ENCODE results near the gene EXOC2.

The EXOC2 gene

DNA sequence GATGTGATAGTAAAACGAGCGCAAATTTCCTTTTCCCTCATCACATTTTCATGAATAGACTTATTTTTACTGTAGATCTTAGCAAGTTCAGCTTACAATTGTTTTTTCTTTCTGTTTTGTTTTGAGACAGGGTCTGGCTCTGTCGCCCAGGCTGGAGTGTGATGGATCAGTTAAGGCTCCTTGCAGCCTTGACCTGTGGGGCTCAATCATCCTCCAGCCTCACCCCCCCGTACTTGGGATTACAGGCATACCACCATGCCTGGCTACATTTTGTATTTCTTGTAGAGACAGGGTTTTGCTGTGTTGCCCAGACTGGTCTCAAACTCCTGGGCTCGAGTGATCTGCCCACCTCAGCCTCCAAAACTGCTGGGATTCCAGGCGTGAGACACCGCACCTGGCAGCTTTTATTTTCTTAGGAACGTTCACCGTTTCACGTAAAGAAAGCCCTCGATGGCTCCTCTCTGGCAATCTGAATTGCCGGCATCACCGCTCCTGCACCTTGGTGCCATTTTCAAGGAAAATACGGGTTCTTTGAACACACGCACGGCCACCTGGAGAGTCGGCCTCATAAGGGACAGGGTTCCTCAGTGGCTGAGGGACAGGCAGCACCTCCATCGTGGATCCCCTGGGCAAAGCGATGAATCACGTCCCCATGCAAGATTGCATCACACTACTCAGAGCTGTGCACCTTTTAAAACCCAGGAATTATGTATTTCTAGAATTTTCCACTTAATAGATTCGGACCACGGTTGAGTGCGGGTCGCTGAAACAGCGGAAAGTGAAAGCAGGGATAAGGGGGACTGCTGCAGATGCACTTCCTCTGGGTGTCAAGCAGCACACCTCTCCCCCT lies 222.7 kb downstream of the EXOC2 start:
- no peak for ATAC-seq
- TF ChIP-seq ESRRG (CRISPR knock-in tag; IDR thresholded peaks at IDR 0.05) (no peak), ZNF565 (CRISPR knock-in tag; conservative IDR thresholded peaks at IDR 0.05; ENCODE audit: low read depth) (no peak), BACH2 (CRISPR knock-in tag; IDR thresholded peaks at IDR 0.05; ENCODE audit: borderline replicate concordance) (no peak), ARNTL (CRISPR knock-in tag; IDR thresholded peaks at IDR 0.05; ENCODE audit: borderline replicate concordance, low read depth) (no peak), ISL1 (CRISPR knock-in tag; IDR thresholded peaks at IDR 0.05) (no peak), ZFP3 (CRISPR knock-in tag; IDR thresholded peaks at IDR 0.05) (no peak), RARB (CRISPR knock-in tag; IDR thresholded peaks at IDR 0.05) (no peak), ZC3H10 (CRISPR knock-in tag; IDR thresholded peaks at IDR 0.05) (no peak), TOX (CRISPR knock-in tag; IDR thresholded peaks at IDR 0.05; ENCODE audit: borderline replicate concordance) (no peak), GLIS3 (CRISPR knock-in tag; IDR thresholded peaks at IDR 0.05) (no peak), SNAI2 (CRISPR knock-in tag; IDR thresholded peaks at IDR 0.05) (no peak), ZFP30 (CRISPR knock-in tag; IDR thresholded peaks at IDR 0.05) (no peak)
- TF ChIP-seq, protein P1, sequence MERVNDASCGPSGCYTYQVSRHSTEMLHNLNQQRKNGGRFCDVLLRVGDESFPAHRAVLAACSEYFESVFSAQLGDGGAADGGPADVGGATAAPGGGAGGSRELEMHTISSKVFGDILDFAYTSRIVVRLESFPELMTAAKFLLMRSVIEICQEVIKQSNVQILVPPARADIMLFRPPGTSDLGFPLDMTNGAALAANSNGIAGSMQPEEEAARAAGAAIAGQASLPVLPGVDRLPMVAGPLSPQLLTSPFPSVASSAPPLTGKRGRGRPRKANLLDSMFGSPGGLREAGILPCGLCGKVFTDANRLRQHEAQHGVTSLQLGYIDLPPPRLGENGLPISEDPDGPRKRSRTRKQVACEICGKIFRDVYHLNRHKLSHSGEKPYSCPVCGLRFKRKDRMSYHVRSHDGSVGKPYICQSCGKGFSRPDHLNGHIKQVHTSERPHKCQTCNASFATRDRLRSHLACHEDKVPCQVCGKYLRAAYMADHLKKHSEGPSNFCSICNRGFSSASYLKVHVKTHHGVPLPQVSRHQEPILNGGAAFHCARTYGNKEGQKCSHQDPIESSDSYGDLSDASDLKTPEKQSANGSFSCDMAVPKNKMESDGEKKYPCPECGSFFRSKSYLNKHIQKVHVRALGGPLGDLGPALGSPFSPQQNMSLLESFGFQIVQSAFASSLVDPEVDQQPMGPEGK (CRISPR knock-in tag; IDR thresholded peaks at IDR 0.05; ENCODE audit: borderline replicate concordance) = no peak
- TF ChIP-seq, protein P2, sequence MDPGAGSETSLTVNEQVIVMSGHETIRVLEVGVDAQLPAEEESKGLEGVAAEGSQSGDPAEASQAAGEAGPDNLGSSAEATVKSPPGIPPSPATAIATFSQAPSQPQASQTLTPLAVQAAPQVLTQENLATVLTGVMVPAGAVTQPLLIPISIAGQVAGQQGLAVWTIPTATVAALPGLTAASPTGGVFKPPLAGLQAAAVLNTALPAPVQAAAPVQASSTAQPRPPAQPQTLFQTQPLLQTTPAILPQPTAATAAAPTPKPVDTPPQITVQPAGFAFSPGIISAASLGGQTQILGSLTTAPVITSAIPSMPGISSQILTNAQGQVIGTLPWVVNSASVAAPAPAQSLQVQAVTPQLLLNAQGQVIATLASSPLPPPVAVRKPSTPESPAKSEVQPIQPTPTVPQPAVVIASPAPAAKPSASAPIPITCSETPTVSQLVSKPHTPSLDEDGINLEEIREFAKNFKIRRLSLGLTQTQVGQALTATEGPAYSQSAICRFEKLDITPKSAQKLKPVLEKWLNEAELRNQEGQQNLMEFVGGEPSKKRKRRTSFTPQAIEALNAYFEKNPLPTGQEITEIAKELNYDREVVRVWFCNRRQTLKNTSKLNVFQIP (CRISPR knock-in tag; IDR thresholded peaks at IDR 0.05; ENCODE audit: borderline replicate concordance, low read depth) = no peak
- TF ChIP-seq, protein P3, sequence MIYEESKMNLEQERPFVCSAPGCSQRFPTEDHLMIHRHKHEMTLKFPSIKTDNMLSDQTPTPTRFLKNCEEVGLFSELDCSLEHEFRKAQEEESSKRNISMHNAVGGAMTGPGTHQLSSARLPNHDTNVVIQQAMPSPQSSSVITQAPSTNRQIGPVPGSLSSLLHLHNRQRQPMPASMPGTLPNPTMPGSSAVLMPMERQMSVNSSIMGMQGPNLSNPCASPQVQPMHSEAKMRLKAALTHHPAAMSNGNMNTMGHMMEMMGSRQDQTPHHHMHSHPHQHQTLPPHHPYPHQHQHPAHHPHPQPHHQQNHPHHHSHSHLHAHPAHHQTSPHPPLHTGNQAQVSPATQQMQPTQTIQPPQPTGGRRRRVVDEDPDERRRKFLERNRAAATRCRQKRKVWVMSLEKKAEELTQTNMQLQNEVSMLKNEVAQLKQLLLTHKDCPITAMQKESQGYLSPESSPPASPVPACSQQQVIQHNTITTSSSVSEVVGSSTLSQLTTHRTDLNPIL (CRISPR knock-in tag; IDR thresholded peaks at IDR 0.05; ENCODE audit: low read depth) = no peak

DNA sequence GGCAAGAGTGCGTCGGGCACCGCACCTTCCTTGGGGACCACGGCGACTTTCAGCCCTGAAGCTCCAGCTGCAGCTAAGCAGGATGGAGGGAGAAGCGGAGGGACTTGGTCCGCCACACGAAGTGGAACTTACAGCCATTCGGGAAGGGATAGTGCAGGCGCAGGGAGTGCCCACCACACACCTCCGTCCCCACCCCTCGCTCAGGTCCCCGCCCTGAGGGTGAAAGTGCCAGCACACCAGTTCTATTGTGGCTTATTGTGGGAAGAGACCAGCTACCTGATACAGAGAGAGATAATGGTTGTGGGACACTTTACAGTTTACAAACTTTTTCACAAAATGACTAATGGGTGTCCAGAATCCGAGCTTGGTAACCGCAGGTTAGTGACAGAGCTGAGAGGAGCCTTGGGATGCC lies 225.3 kb downstream of the EXOC2 start:
- no peak for ATAC-seq
- TF ChIP-seq, protein P3 (CRISPR knock-in tag; IDR thresholded peaks at IDR 0.05; ENCODE audit: low read depth) = no peak
- TF ChIP-seq ARNTL (CRISPR knock-in tag; IDR thresholded peaks at IDR 0.05; ENCODE audit: borderline replicate concordance, low read depth) (no peak), ESRRG (CRISPR knock-in tag; IDR thresholded peaks at IDR 0.05) (no peak), ISL1 (CRISPR knock-in tag; IDR thresholded peaks at IDR 0.05) (no peak), PPARA (CRISPR knock-in tag; IDR thresholded peaks at IDR 0.05; ENCODE audit: borderline replicate concordance) (no peak), TCF4 (CRISPR knock-in tag; IDR thresholded peaks at IDR 0.05; ENCODE audit: borderline replicate concordance) (no peak), CSDC2 (CRISPR knock-in tag; IDR thresholded peaks at IDR 0.05) (no peak), ZNF565 (CRISPR knock-in tag; conservative IDR thresholded peaks at IDR 0.05; ENCODE audit: low read depth) (no peak), GLIS3 (CRISPR knock-in tag; IDR thresholded peaks at IDR 0.05) (no peak), SNAI2 (CRISPR knock-in tag; IDR thresholded peaks at IDR 0.05) (no peak), ZNF8 (CRISPR knock-in tag; IDR thresholded peaks at IDR 0.05) (no peak), OSR1 (CRISPR knock-in tag; IDR thresholded peaks at IDR 0.05) (no peak), ZFP3 (CRISPR knock-in tag; IDR thresholded peaks at IDR 0.05) (no peak), BACH2 (CRISPR knock-in tag; IDR thresholded peaks at IDR 0.05; ENCODE audit: borderline replicate concordance) (no peak), ZNF70 (CRISPR knock-in tag; IDR thresholded peaks at IDR 0.05) (no peak), ZFP30 (CRISPR knock-in tag; IDR thresholded peaks at IDR 0.05) (no peak)
- TF ChIP-seq, protein P1 (CRISPR knock-in tag; IDR thresholded peaks at IDR 0.05; ENCODE audit: borderline replicate concordance) = no peak
- TF ChIP-seq, protein P2 (CRISPR knock-in tag; IDR thresholded peaks at IDR 0.05; ENCODE audit: borderline replicate concordance, low read depth) = no peak
- TF ChIP-seq, protein P4, sequence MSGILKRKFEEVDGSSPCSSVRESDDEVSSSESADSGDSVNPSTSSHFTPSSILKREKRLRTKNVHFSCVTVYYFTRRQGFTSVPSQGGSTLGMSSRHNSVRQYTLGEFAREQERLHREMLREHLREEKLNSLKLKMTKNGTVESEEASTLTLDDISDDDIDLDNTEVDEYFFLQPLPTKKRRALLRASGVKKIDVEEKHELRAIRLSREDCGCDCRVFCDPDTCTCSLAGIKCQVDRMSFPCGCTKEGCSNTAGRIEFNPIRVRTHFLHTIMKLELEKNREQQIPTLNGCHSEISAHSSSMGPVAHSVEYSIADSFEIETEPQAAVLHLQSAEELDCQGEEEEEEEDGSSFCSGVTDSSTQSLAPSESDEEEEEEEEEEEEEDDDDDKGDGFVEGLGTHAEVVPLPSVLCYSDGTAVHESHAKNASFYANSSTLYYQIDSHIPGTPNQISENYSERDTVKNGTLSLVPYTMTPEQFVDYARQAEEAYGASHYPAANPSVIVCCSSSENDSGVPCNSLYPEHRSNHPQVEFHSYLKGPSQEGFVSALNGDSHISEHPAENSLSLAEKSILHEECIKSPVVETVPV (CRISPR knock-in tag; IDR thresholded peaks at IDR 0.05) = no peak

Measured in SK-N-SH treated with all-trans-retinoic acid at 6 μM for 48 hours (cell line).